GM12878 (cell line): Measurements from ENCODE around the gene LAMA2. TPM values are rescaled to one million over a fixed set of nuclear protein-coding genes. Genes with fewer than 3 reads are reported as not detected.

Experiments used
- ATAC-seq: fragments of 200-7000 bp; cut with Tn5 transposase; 3 replicates; pipeline ENCODE4 v1.9.1; 2020; ENCODE audit warnings: mild to moderate bottlenecking, moderate library complexity
- BruUV-seq: library from RNA; stranded (reverse); fragments of 400-500 nt; replicated peaks from 2 replicates; lab custom pipeline; 2021; lab: Mats Ljungman, UMichigan
- CTCF ChIA-PET: fragments of 300-600 bp; sonication (Branson Sonifier 250); formaldehyde crosslinking; extraction: SDS; loops from one replicate; lab custom pipeline; 2021; ENCODE audit warnings: inconsistent platforms; lab: Yijun Ruan, JAX
- POLR2A ChIA-PET: fragments of 350-600 bp; formaldehyde crosslinking; extraction: SDS; loops from one replicate; lab custom pipeline; 2021; ENCODE audit warnings: inconsistent platforms; lab: Charles Lee
- RAD21 ChIA-PET: fragments of 300-600 bp; sonication (Branson Sonifier 250); formaldehyde crosslinking; loops from one replicate; lab custom pipeline; 2023; ENCODE audit warnings: antibody characterized with exemption; ENCODE audit not compliant: unreplicated experiment; lab: Charles Lee
- SMC1A ChIA-PET: fragments of 300-600 bp; sonication (Branson Sonifier 250); formaldehyde crosslinking; loops from one replicate; lab custom pipeline; 2023; ENCODE audit not compliant: unreplicated experiment, uncharacterized antibody; lab: Charles Lee
- DNase-seq: peaks from one replicate; pipeline ENCODE4 v3.0.0-alpha.2; 2011; ENCODE audit warnings: low read depth, low spot score
- FAIRE-seq: peaks from 3 replicates; lab custom pipeline; 2011; peaks lifted over from hg19 to GRCh38; lab: Jason Lieb, UNC
- H2AFZ ChIP-seq: 2 replicates; pipeline ENCODE4 v1.6.0; 2011; ENCODE audit warnings: low read depth, low read length, control low read depth; ENCODE audit not compliant: control insufficient read depth
- H3K27ac ChIP-seq: 2 replicates; pipeline ENCODE4 v1.5.1; 2011; ENCODE audit warnings: control low read depth; ENCODE audit not compliant: control insufficient read depth, insufficient read depth
- H3K27me3 ChIP-seq, 2 experiments: replicated peaks in 1 of 2; 2 replicates each; pipeline versions ENCODE4 v1.6.0 to v1.6.1; 2011; ENCODE audit warnings: low read length in 1 of 2; ENCODE audit not compliant: control insufficient read depth in 2 of 2, insufficient read depth in 2 of 2
- H3K36me3 ChIP-seq, 2 experiments: 2 replicates each; pipeline ENCODE4 v1.5.1; 2011; ENCODE audit warnings: low read length in 1 of 2; ENCODE audit not compliant: control insufficient read depth in 2 of 2, insufficient read depth in 2 of 2
- H3K4me1 ChIP-seq: 2 replicates; pipeline ENCODE4 v1.6.1; 2011; ENCODE audit warnings: mild to moderate bottlenecking, low read length, moderate library complexity, mixed read lengths; ENCODE audit not compliant: control insufficient read depth, insufficient read depth
- H3K4me2 ChIP-seq: 2 replicates; pipeline ENCODE4 v1.6.0; 2011; ENCODE audit warnings: control low read depth; ENCODE audit not compliant: control insufficient read depth, insufficient read depth
- H3K4me3 ChIP-seq: fragments of 200-600 bp; sonication (generic); 2 replicates; pipeline ENCODE4 v1.5.1; 2016
- H3K79me2 ChIP-seq: 2 replicates; pipeline ENCODE4 v1.6.0; 2011; ENCODE audit warnings: low read length; ENCODE audit not compliant: control insufficient read depth, insufficient read depth
- H3K9ac ChIP-seq: 2 replicates; pipeline ENCODE4 v1.8.0; 2011; ENCODE audit warnings: low read length, control low read depth, mixed read lengths; ENCODE audit not compliant: control insufficient read depth, insufficient read depth
- H3K9me3 ChIP-seq: replicated peaks from 3 replicates; pipeline ENCODE4 v1.5.1; 2011; ENCODE audit warnings: mild to moderate bottlenecking, low read length; ENCODE audit not compliant: control insufficient read depth, insufficient read depth
- H4K20me1 ChIP-seq: 2 replicates; pipeline ENCODE4 v1.6.0; 2011; ENCODE audit not compliant: control insufficient read depth, insufficient read depth
- HDAC2 ChIP-seq: fragments of 200-600 bp; sonication (generic); IDR thresholded peaks from 2 replicates; pipeline ENCODE4 v1.6.1; 2017
- MTA2 ChIP-seq: fragments of 450-650 bp; IDR thresholded peaks from 2 replicates; pipeline ENCODE4 v1.6.1; 2016; ENCODE audit warnings: low read depth, mild to moderate bottlenecking, moderate library complexity
- SMC3 ChIP-seq: IDR thresholded peaks from 2 replicates; pipeline ENCODE4 v1.6.1; 2011; ENCODE audit warnings: low read length, improper control_type of control experiment, borderline replicate concordance
- SREBF1 ChIP-seq: IDR thresholded peaks from 2 replicates; pipeline ENCODE4 v1.6.1; 2012; ENCODE audit warnings: mild to moderate bottlenecking, low read length
- TCF3 ChIP-seq: IDR thresholded peaks from 2 replicates; pipeline ENCODE4 v1.6.1; 2012; ENCODE audit warnings: low read depth, mild to moderate bottlenecking, low read length, borderline replicate concordance; ENCODE audit not compliant: insufficient read depth
- WGBS: methylation state at CpG from one replicate; pipeline ENCODE4 v1.1.6; 2016; ENCODE audit warnings: low lambda C conversion rate; ENCODE audit not compliant: insufficient replicate concordance, insufficient coverage; ENCODE audit errors: missing lambda C conversion rate; 5-methylcytosine and 5-hydroxymethylcytosine counted together
- in situ Hi-C: fragments of 300-500 bp; cut with MboI; formaldehyde crosslinking; loops from 9 replicates; pipeline ENCODE4 v1.14.3; 2018; ENCODE audit warnings: mixed read lengths
- intact Hi-C: fragments of 100-400 bp; cut with micrococcal nuclease; formaldehyde crosslinking; loops from one replicate; pipeline ENCODE4 v1.14.2; 2022; ENCODE audit not compliant: unreplicated experiment
- polyA plus RNA-seq, 11 experiments: library from polyadenylated mRNA; depleted of rRNA in 4 of 11; unstranded in 6 of 11; stranded (reverse) in 5 of 11; fragments of >200 nt; fragmentation: Nextera tagmentation in 4 of 11; fragmentation: Illumina TruSeq in 1 of 11; extraction: Ambion mirVana in 4 of 11; extraction: Trizol in 1 of 11; gene quantifications; 1 replicate in 1 of 11; 2 replicates in 10 of 11; pipeline versions ENCODE4 v1.2.1 to v1.2.3, GENCODE V29; 2011 to 2016; ENCODE audit warnings: inconsistent platforms in 2 of 11, missing spikeins in 2 of 11, low read depth in 1 of 11
- total RNA-seq, 4 experiments: library from RNA; depleted of rRNA in 3 of 4; stranded (reverse); fragments of >200 nt in 3 of 4; fragmentation: Illumina TruSeq in 1 of 4; extraction: Trizol in 1 of 4; gene quantifications; 2 replicates each; pipeline versions ENCODE4 v1.2.1 to v1.2.3, GENCODE V29; 2013 to 2021
- TF ChIP-seq, protein P1 (sequence below): fragments of 450-650 bp; IDR thresholded peaks from 2 replicates; pipeline ENCODE4 v1.6.1; 2017; ENCODE audit warnings: borderline replicate concordance
- TF ChIP-seq, protein P2 (sequence below): fragments of 150-350 bp; IDR thresholded peaks from 2 replicates; pipeline ENCODE4 v1.6.1; 2014; ENCODE audit warnings: mild to moderate bottlenecking, low read depth, low read length
- TF ChIP-seq, protein P3 (sequence below): fragments of 450-650 bp; IDR thresholded peaks from 2 replicates; pipeline ENCODE4 v1.6.1; 2016; ENCODE audit warnings: mild to moderate bottlenecking, moderate library complexity, borderline replicate concordance

Gene LAMA2
- total and polyA plus RNA-seq, 10 of the 15 experiments (the other 5 are each of a cell fraction or from before 2014, with no cell fraction given) = 0.04 to 2.0 (median 0.37) TPM; not detected in 1

DNA sequence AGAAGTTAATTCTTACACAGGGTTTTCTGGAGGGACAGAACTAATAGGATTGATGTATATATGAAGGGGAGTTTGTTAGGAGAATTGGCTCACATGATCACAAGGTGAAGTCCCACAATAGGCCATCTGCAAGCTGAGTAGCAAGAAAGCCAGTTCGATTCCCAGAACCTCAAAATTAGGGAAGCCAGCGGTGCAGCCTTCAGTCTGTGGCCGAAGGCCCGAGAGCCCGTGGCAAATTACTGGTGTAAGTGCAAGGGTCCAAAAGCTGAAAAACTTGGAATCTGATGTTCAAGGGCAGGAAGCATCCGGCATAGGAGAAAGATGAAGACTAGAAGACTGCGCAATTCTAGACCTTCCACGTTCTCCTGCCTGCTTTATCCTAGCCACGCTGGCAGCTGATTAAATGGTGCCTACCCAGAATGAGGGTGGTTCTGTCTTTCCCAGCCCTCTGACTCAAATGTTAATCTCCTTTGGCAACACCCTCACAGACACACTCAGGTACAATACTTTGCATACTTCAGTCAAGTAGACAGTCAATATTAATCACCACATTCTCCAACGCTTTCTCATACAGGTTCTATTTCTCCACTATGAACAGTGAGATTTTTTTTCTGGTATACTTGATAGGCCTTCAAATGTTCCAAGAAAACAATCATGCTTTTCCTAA, 357.0 kb downstream of the LAMA2 start:
- Histone ChIP-seq H3K9ac (no peak overlapping the region), H3K4me2 (no peak overlapping the region), H3K79me2 (no peaks in the 10 kb centered on the region), H2AFZ (no peak overlapping the region), H3K36me3 (no peaks in the 10 kb centered on the region), H3K9me3 (no peaks in the 10 kb centered on the region), H3K27ac (no peak overlapping the region), H3K4me3 (no peak overlapping the region), H4K20me1 (no peaks in the 10 kb centered on the region), H3K27me3 (no peaks in the 10 kb centered on the region; a peak in 1 of 4 replicates), H3K4me1 (0 out of 2 replicates have a peak, but pooled peaks cover 4% of the 10 kb centered on the region)
- DNase-seq (no peak), FAIRE-seq (no peak), ATAC-seq (no peak)
- SMC1A ChIA-PET = no interaction called here
- WGBS = 50% methylated on average over 9 of the region's 10 CpGs
- in situ Hi-C loops (loop anchor here (10.0 kb wide), 1 partner anchor 505 kb away; no protein-coding TSS in a partner anchor), intact Hi-C loops (no loop called here)
- POLR2A ChIA-PET = no interaction called here
- TF ChIP-seq SREBF1 (no peak), TCF3 (no peak), MTA2 (no peak)
- TF ChIP-seq, protein P1, sequence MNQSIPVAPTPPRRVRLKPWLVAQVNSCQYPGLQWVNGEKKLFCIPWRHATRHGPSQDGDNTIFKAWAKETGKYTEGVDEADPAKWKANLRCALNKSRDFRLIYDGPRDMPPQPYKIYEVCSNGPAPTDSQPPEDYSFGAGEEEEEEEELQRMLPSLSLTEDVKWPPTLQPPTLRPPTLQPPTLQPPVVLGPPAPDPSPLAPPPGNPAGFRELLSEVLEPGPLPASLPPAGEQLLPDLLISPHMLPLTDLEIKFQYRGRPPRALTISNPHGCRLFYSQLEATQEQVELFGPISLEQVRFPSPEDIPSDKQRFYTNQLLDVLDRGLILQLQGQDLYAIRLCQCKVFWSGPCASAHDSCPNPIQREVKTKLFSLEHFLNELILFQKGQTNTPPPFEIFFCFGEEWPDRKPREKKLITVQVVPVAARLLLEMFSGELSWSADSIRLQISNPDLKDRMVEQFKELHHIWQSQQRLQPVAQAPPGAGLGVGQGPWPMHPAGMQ = no peak
- RAD21 ChIA-PET = interaction anchor here (1.3 kb wide), 1 partner anchor 12 kb away, joined by 3 read pairs; no protein-coding TSS in a partner anchor
- CTCF ChIA-PET = interaction anchor here (1.1 to 1.9 kb wide), 2 partner anchors 10 to 13 kb away, joined by 4 to 10 read pairs; no protein-coding TSS in a partner anchor
- no TSS peak for BruUV-seq

DNA sequence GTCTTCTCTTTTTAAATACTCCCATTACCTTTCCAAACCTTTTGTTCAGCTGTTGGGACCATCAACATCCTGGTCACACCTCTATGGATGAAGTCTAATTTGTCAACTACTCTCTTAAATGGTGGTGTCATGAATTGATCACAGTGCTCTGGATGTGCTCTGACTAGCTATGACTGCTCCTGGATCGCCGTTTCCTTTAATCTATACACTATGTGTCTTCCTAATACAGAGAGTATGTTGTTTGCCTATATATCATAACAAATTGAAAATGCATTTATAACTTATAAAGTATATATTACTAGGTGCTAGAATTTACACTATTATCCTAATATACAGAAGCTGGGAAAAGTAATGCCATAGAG, 357.5 kb downstream of the LAMA2 start:
- Histone ChIP-seq H3K27me3 (no peaks in the 10 kb centered on the region; a peak in 1 of 4 replicates), H2AFZ (no peak overlapping the region), H3K9me3 (no peaks in the 10 kb centered on the region), H3K4me2 (no peak overlapping the region), H3K27ac (no peak overlapping the region), H3K4me3 (no peak overlapping the region), H3K36me3 (no peaks in the 10 kb centered on the region), H4K20me1 (no peaks in the 10 kb centered on the region), H3K79me2 (no peaks in the 10 kb centered on the region), H3K4me1 (0 out of 2 replicates have a peak, but pooled peaks cover 3% of the 10 kb centered on the region), H3K9ac (no peak overlapping the region)
- in situ Hi-C loops (loop anchor here (10.0 kb wide), 1 partner anchor 506 kb away; no protein-coding TSS in a partner anchor), intact Hi-C loops (no loop called here)
- RAD21 ChIA-PET = interaction anchor here (1.0 kb wide), 1 partner anchor 12 kb away, joined by 3 read pairs; no protein-coding TSS in a partner anchor
- FAIRE-seq = no peak
- POLR2A ChIA-PET = no interaction called here
- SMC1A ChIA-PET = no interaction called here
- ATAC-seq = no peak
- DNase-seq = no peak
- no TSS peak for BruUV-seq
- 64% methylated on average over 2 of the region's 2 CpGs for WGBS
- CTCF ChIA-PET = interaction anchor here (0.5 to 1.5 kb wide), 2 partner anchors 11 to 262 kb away, joined by 3 to 4 read pairs; no protein-coding TSS in a partner anchor
- TF ChIP-seq HDAC2 (no peak), SMC3 (no peak)
- TF ChIP-seq, protein P2, sequence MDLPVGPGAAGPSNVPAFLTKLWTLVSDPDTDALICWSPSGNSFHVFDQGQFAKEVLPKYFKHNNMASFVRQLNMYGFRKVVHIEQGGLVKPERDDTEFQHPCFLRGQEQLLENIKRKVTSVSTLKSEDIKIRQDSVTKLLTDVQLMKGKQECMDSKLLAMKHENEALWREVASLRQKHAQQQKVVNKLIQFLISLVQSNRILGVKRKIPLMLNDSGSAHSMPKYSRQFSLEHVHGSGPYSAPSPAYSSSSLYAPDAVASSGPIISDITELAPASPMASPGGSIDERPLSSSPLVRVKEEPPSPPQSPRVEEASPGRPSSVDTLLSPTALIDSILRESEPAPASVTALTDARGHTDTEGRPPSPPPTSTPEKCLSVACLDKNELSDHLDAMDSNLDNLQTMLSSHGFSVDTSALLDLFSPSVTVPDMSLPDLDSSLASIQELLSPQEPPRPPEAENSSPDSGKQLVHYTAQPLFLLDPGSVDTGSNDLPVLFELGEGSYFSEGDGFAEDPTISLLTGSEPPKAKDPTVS = no peak
- TF ChIP-seq, protein P3, sequence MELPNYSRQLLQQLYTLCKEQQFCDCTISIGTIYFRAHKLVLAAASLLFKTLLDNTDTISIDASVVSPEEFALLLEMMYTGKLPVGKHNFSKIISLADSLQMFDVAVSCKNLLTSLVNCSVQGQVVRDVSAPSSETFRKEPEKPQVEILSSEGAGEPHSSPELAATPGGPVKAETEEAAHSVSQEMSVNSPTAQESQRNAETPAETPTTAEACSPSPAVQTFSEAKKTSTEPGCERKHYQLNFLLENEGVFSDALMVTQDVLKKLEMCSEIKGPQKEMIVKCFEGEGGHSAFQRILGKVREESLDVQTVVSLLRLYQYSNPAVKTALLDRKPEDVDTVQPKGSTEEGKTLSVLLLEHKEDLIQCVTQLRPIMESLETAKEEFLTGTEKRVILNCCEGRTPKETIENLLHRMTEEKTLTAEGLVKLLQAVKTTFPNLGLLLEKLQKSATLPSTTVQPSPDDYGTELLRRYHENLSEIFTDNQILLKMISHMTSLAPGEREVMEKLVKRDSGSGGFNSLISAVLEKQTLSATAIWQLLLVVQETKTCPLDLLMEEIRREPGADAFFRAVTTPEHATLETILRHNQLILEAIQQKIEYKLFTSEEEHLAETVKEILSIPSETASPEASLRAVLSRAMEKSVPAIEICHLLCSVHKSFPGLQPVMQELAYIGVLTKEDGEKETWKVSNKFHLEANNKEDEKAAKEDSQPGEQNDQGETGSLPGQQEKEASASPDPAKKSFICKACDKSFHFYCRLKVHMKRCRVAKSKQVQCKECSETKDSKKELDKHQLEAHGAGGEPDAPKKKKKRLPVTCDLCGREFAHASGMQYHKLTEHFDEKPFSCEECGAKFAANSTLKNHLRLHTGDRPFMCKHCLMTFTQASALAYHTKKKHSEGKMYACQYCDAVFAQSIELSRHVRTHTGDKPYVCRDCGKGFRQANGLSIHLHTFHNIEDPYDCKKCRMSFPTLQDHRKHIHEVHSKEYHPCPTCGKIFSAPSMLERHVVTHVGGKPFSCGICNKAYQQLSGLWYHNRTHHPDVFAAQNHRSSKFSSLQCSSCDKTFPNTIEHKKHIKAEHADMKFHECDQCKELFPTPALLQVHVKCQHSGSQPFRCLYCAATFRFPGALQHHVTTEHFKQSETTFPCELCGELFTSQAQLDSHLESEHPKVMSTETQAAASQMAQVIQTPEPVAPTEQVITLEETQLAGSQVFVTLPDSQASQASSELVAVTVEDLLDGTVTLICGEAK = no peak
